ENCODE measurements around the gene TMEM125.

Gene TMEM125

DNA sequence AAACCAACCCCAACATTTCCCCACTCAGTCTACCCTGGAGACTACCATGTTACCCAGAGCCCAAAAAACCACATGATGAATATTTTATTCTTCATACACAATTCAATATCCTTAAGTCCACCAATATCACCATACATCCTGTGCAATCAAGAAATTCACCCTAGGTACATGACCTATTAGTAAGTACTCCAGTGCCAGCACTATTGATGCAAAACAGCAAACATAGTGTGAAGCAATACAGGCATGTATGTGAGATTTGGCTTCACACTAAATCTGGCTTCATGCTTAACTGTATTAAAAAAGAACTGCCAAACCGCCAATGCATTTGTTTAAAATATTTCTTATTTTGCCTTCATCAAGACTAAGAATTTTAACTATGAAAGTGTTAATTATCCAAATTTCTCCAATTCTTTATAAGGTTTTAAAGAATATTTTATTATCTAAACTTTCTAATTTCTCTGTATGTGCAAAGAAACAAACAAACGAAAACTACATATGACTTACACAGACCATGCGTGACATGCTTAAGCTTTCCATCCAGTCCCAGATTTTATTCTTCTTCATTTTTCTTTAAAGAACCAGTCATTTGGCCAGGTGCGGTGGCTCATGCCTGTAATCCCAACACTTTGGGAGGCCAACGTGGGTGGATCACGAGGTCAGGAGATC lies 22.4 kb upstream of the TMEM125 start:
- DNase-seq = no peak

DNA sequence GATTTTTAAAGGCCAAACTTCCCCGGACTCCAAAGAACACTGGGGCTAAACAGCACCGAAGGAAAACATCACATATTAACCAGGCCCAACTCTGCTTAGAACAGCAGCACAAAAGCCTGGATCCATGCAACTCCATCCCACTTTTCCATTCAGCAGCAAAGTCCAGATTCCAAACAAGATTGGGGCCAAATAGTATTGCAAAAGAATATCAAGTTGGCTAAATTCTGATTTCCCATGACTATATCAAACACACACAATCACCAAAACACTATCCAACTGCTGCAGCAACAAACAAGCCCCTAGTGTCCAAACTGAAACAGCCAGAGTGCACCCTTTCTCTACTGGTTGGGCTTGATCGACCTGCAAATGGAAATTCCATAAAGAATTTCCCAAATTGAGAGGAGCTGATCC lies 19.4 kb upstream of the TMEM125 start:
- no peak for DNase-seq

DNA sequence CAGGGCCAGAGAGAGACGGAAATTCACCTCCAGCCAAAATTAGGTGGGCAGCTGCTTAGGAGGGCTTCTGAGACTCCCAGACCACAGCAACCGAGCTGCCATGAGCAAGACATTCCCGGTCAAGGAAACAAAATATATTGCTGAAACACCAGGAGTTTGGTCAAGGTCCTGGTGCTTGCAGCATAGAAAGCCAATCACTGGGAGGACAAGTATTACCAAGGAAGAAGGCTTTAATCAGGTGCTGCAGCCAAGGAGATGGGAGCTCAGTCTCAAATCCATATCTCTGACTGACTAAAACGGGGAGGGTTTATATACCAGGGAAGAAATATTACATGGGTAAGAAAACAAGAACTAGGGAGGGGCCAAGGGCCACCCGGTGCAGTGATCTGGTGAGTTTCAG lies 18.8 kb upstream of the TMEM125 start:
- DNase-seq = no peak

DNA sequence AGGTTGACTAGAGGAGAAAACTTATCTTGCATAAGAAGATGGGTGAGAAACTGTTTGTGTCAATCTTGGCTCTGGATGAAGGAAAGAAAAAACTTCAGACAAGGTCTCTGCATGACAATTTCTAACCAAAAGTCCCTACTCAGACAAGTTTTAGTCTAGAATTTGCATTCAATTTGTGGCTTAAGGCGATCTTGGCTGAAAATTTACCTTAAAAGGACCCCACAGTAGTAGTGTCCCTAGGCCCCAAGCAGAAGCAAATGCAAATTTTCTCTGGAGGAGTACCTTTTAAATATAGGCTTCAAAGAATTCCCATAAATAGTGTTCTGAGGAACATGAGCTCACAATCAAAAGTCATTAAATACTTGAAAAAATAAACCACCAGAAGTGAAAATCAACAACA lies 17.6 kb upstream of the TMEM125 start:
- no peak for DNase-seq

DNA sequence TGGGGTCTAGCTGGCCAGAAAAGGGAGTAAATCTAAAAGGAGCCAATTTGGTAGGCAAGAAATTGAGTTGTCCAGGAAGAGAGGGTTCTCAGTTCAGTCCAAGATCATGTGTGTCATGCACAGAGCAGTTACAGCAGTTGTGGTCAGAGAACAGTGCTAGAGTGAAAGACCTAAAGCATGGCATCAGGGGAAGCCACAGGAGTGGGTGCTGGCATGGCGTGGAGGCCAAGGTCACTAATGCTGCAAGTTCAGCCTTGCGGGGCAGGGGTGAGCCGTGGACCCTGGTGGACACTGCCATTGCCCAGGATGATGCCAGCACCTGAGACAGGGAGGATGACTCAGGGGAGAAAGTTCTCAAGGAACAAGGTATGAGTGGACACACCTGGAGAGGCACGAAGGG lies 16.6 kb upstream of the TMEM125 start:
- no peak for DNase-seq

DNA sequence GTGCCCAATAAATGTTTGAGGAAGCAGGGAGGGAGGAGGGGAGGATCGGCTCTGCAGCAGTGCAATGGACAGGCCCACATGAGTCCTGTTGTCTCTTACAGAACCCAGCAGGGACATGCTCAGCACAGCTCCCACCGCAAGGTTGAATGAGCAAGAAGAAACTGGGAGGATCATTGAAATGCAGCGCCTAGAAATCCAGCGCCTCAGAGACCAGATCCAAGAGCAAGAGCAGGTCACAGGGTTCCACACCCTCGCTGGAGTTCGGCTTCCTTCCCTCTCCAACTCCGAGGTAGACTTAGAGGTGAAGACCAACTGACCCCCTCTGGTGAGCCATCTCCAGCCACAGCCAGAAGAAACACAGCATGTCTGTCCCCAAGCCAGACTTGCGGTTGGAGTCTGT lies 15.9 kb upstream of the TMEM125 start:
- DNase-seq = no peak

DNA sequence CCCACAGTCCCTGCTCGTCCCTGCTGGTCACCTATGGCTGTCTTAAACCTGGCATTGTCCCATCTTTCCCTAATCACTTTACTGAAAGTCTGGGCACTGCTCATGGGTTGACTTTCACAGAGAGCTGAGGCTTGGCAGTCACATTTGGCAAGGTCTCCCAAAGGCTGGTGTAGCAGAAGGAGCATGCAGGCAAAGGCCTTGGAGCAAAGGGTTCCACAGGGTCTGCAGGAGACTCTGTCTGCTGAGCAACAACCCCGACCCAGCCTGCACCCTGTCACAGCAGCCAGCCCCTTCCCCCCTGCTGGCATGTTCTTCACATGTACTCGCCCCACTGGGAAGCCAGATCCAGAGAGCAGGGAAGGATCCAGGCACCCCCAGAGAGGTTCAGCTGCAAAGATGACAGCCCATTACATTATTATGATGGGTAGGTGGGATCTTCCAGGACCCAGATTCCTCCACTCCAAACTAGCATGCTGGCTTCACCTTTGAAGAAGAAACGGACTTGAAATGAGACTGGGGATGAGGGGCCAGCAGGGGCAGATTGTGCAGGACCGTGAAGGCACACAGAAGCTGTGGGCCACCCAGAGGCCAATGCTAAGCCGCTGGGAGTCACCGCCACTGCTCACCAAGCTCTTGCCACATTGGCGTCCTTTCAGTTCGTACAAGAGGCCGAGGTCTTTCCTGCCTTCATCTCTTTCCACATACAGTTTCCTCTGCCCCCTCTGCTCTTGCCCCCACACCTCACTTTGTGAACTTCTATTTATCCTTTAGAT lies 14.2 kb upstream of the TMEM125 start:
- DNase-seq = no peak

DNA sequence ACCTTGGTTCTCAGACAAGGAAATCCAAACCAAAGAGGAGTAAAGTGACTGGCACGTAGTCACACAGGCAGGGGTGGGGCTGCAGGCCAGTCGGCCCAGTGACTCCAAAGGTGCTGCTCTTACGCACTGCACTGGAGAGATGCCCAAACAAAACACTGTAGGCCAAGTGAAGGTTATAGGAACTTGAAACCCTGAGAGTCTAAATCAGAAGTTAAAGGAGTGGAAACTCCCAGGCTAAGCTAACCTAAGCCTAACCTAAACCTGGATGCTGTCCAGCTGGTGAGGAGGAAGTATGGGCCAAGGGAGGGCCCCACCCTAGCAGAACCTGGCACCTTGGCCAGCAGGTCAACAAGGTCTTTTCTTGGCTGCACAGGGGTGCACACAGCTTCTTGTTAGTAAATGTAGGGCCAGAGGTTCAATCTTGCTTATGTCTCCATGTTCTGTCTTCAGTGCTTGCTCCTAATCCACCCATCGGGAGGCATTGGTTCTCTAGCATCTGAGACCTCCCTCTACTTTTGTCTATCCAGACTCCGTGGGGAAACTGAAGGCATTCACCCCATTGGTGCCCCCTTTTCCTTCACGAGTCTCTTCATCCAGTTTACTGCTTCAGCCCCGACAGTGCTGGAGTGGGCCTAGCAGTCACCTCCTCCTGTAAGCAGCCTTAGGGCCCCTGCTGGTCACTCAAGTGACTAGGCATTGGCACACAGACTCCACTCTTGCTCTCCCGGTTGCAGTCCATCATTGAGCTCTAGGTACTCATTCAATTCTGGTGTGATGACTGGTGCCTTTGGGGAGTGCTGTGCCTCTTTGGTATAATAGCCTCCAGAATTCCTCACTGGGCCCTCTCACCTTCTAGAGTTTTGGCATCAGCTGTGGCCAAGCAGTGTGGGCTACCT lies 12.9 kb upstream of the TMEM125 start:
- DNase-seq = no peak

DNA sequence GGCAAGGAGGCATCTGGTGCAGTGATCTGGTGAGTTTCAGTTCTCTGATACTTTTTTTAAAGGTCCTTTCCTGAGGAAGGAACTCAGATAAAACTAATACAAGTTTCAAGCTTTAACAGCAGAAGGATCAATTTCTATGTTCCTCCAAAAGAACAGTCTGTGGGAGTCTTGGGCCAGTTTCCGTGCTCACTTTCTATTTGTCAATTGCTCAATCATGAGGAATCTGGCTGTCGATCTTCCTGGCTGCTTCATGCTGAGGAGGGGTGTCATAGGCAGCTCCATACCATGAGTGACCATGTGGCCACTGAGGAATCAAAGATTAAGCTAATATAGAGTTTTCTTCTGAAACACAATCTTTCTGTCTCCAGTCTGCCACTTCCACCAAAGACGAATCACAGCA lies 11.4 kb upstream of the TMEM125 start:
- no peak for DNase-seq

DNA sequence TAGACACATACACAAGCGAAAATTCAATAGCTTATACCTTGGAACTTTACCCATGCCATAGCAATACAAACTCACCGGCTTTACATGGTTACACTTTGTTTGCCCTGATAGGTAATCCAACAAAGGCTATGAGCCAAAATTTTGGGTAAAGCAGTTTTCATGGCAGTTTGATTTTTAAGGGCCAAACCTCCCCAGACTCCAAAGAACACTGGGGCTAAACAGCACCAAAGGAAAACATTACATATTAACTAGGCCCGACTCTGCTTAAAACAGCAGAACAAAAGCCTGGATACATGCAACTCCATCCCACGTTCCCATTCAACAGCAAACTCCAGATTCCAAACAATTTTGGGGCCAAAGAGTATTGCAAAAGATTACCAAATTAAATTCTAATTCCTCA lies 4.4 kb upstream of the TMEM125 start:
- DNase-seq = no peak

DNA sequence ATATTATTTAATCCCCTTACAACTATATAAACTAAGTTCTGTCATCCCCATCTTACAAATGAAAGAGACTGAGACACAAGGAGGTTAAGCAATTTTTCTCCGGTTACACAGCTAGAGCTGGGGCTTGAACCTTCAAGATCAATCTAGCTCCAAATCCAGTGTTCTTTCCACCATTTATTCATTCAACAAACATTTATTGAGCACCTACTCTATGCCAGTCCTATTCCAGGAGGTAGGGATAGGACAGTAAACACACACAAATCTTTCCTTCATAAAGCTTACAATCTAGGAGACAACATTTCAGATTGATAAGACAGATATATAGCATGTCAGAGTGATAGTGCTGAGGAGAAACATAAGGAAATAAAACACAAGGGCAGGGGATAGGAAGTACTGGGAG lies 2.9 kb upstream of the TMEM125 start:
- DNase-seq = no peak

DNA sequence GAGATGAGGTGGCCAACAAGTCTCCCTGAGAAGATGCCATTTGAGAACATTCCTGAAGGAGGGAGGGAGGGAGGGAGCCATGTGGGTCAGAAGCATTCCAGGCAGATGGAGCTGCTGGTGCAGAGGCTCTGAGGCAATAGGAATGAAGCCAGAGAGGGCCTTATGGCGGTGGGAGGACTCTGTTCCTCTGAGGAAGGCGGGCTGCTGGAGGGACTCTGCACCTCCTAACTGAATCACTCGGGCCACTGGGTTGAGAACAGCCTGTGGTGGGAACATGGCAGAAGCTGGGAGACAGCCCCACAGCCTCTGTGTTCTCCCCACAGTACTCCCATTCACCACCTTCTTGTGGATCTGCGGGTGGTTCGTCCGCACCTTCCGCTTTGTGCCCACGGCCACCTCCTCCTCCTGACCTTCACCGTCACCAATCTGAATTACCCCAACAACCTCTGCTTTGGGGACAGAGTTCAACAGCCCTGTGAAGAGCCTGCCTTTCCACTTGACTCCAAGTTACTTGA lies 2.4 kb upstream of the TMEM125 start:
- DNase-seq = no peak

DNA sequence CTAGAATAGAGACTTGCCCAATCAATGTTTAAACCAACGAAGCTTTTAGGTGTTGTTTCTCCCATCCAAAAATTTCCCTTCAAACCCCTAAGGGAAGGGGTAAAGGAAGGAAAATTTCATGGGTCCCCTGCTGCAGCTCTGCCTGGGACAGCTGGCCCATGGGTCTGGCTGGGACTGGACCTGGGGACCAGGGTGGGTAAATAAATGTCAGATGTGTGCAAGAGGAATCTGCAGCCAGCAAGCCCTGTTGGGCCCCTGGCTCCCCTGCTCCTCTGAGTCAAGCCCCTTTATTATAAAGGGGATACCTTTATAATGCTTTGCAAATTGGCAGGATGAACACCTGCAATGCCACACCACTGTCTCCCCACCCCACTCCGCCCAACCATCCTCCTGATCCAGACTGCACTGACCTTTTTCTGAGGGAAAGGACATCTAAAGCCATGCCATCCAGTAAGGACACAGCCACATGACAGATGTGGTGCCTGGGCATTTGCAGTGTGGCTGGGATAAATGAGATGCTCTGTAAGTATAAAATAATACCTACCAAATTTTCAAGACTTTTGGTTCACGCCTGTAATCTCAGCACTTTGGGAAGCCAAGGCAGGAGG lies 1.9 kb upstream of the TMEM125 start:
- DNase-seq = no peak

DNA sequence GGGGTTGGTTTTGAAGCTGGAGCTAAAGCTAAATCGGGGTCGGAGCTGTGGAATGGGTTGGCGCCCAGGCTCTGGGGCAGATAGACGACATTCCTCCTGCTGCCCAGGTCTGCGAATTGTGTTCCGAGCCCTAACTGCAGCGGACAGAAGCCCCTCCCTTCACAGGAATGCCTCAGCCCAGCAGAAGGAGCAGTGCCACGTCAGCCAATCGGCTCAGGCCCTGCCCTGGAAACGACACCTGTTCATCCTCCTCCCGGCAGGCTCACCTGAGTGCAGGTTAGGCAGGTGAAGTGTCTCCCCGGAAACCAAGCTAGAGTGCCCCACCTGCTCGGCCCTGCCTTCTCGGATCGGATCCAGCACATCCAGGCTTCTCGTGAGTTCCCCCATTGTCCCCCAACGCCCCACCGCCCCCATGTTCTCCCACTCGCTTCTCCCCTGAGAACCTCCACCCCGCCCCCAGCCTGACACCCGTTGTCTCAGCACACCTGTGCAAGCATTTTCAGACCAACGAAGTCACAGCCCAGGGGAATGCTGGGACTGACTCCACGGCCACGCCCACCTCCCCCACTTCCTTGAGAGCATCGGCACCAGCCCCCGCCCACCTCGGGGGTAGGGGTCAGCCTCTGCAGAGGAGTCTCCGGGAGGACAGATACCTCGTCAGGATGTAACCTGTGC lies 775 bp downstream of the TMEM125 start:
- DNase-seq = no peak

DNA sequence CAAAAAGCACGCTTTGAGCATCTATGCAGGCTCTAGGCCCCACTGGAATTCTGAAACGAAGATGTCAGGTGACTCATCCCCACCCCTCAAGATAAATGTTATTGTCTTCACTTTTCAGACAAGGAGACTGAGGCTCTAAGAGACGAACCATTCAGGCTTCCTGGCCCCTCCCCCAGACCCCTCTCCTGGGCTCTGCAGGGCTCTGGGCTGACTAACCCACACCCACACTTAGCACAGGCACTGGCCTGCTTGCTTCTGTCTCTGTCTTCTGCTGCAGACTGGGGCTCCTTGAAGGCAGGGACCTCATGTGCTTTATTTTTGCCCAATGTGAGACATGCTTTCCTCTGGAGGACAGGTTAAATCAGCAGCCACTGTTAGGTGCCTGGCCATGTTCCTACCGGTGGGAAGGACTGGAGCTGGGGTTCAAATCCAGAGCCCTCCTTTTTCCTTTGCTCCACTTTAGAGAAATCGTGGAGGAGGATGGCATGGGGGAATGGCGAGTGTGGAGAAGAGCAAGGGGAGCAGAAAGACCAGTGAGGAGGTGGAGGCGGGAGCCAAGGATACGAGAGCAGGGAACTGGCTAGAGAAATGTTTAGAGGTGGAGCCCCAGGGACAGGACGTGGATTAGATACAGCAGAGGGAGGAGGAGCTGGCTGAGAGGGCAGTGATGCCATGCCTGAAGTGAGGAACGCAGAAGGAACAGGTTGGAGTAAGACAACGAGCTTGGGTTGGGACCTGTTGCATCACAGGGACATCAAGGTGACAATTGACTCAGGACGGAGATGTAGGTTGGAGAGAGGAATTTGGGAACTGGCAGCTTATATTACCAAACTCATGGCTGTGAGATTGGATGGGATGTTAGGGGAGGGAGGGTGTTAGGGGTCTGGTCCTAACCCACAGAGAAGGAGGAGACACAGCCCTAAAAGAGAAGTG lies 1.7 kb downstream of the TMEM125 start:
- DNase-seq = no peak

DNA sequence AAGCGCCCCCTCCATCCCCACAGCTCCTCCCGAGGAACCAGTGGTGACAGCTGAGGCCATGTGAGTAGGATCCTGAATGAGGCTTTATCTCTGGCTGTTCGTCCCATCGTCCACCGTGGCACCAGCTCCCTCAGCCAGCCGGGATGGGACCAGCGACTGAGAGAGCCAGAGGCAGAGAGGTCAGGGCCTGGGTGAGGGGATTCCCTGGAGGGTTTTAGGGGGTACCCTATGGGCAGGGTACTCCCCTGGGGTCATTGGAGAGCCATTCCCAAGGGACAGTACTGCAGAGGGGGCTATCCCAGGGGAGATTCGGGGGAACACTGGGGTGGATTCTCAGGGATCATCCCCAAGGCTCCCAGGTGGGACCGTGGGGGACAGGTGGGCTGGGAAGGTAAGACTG lies 2.4 kb downstream of the TMEM125 start:
- no peak for DNase-seq

DNA sequence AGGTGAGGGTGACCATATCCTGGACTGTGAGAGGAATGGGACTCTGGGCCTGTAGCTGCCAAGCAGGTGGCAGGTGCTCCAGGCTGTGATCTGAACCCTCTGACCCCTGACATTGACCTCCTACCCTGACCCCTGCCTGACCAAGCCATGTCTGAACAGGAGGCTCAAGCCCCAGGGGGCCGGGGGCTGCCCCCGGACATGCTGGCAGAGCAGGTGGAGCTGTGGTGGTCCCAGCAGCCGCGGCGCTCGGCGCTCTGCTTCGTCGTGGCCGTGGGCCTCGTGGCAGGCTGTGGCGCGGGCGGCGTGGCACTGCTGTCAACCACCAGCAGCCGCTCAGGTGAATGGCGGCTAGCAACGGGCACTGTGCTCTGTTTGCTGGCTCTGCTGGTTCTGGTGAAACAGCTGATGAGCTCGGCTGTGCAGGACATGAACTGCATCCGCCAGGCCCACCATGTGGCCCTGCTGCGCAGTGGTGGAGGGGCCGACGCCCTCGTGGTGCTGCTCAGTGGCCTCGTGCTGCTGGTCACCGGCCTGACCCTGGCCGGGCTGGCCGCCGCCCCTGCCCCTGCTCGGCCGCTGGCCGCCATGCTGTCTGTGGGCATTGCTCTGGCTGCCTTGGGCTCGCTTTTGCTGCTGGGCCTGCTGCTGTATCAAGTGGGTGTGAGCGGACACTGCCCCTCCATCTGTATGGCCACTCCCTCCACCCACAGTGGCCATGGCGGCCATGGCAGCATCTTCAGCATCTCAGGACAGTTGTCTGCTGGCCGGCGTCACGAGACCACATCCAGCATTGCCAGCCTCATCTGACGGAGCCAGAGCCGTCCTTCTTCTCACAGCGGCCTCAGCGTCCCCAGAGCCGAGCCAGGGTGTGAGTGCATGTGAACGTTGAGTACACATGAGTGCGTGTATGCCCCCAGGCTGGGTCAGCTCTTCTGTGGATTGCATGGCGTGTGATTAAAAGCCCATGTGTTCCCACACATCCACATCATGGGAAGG lies 3.1 kb downstream of the TMEM125 start:
- no peak for DNase-seq

DNA sequence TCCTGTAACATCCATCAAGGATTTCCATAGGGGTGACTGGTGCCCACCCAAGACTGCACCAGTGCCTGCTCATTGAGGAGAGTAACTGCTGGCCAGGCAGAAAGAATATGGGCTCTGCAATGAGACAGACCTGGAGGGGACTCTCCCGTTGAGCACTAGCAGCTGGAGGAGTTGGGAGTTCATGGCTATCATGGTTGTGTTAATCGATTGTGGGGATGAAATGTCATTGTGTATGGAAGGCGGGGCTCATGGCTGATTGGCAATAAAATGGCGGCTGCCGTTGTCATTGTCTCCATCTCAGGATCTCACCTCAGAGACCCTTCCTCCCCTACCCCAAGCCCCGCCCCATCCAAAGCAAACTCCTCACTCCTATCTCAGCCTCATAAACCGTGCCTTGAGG lies 3.9 kb downstream of the TMEM125 start:
- DNase-seq = no peak

DNA sequence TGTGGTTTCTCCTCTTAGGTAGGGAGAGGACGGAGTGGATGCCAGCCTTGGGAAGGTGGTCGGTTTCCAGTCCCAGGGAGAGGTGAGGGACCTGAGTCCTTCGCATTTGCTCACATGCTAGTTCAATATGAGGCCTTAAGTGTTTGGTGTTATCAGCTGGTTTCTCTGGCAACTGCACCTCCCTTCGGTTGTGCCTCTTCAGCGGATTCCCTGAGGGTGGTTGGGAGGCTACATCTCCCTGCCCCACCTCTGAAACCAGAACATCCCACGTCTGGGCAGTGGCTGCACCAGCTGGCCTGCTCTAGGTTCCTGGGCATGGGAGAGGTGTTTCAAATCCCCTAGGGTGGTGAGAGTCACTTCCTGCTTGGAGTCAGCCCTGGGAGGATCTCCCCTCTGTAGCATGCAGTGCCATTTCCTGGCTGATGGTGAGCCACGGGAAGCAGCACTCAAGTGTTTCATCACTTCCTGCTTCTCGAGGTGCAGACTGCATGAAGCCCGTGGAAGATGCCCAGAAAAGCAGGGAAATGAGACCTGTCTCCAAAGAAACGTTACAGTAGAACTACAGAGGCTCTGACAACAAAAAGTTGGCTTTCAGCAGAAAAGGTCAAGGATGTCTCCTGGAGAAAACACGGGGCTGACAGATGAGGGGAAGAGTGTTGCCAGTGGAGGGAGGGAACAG lies 4.5 kb downstream of the TMEM125 start:
- peak; percentile 68 to 75 for DNase-seq

All from AML-193 (cell line).